ENCODE results near the gene CD160.
"Not testable (repeated sequence)": the region's sequence is repeated elsewhere in the genome, so short reads cannot be mapped to it uniquely, and the experiment has no call there.

The CD160 gene

DNA sequence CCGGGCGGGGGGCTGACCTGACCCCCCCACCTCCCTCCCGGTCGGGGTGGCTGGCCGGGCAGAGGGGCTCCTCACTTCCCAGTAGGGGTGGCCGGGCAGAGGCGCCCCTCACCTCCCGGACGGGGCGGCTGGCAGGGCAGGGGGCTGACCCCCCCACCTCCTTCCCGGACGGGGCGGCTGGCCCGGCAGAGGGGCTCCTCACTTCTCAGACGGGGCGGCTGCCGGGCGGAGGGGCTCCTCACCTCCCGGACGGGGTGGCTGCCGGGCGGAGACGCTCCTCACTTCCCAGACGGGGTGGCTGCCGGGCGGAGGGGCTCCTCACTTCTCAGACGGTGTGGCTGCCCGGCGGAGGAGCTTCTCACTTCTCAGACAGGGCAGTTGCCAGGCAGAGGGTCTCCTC, 47.6 kb downstream of the CD160 start:
- H3K4me3 ChIP-seq (ENCODE audit: low read length); H4K20me1 ChIP-seq (ENCODE audit: insufficient read depth, low read length); H2AFZ ChIP-seq (ENCODE audit: low read length); H3K4me1 ChIP-seq (ENCODE audit: low read length); DNase-seq; H3K9me2 ChIP-seq (replicated peaks; ENCODE audit: insufficient read depth, low read length); H3K27ac ChIP-seq (ENCODE audit: low read length); H3K9me3 ChIP-seq (replicated peaks; ENCODE audit: insufficient read depth, low read length); H3K27me3 ChIP-seq (replicated peaks; ENCODE audit: insufficient read depth, low read length); H3F3A ChIP-seq (ENCODE audit: insufficient read depth, low read length); H3K4me2 ChIP-seq (ENCODE audit: low read depth, low read length); H3K79me2 ChIP-seq (ENCODE audit: low read length); H3K9ac ChIP-seq (ENCODE audit: low read length); H3K36me3 ChIP-seq (replicated peaks; ENCODE audit: insufficient read depth, low read length): not testable (repeated sequence)

- not testable (repeated sequence) for H3K27ac ChIP-seq (ENCODE audit: low read length); H3K79me2 ChIP-seq (ENCODE audit: low read length); H3K9me3 ChIP-seq (replicated peaks; ENCODE audit: insufficient read depth, low read length); H3K4me3 ChIP-seq (ENCODE audit: low read length); H3K9ac ChIP-seq (ENCODE audit: low read length); H3K4me2 ChIP-seq (ENCODE audit: low read depth, low read length); DNase-seq; H4K20me1 ChIP-seq (ENCODE audit: insufficient read depth, low read length); H3K9me2 ChIP-seq (replicated peaks; ENCODE audit: insufficient read depth, low read length); H3K36me3 ChIP-seq (replicated peaks; ENCODE audit: insufficient read depth, low read length); H3F3A ChIP-seq (ENCODE audit: insufficient read depth, low read length); H3K27me3 ChIP-seq (replicated peaks; ENCODE audit: insufficient read depth, low read length); H2AFZ ChIP-seq (ENCODE audit: low read length); H3K4me1 ChIP-seq (ENCODE audit: low read length)
Measured at GRCh38 chr1:145768004-145768403, 48.7 kb downstream of the CD160 start.

DNA sequence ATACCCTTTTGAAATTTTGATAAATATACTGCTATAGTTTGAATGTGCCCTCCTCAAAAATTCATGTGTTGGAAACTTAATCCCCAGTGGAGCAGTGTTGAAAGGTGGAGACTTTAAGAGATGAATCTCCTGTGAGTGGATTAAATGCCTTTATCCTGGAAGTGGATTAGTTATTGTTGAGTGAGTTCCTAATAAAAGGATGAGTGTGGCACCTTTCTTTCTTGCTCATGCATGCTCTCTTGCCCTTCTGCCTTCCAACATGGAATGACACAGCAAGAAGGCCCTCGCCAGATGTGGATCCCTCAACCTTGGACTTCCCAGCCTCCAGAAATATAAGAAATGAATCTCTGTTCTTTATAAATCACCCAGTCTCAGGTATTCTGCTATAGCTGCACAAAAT, 51.8 kb downstream of the CD160 start:
- Histone ChIP-seq H3K4me3 (ENCODE audit: low read length) (no peak overlapping the region), H3K27me3 (replicated peaks; ENCODE audit: insufficient read depth, low read length) (no peaks in the 10 kb centered on the region), H3K79me2 (ENCODE audit: low read length) (no peaks in the 10 kb centered on the region), H2AFZ (ENCODE audit: low read length) (no peak overlapping the region), H3K4me1 (ENCODE audit: low read length) (peaks cover 10% of the 10 kb centered on the region), H4K20me1 (ENCODE audit: insufficient read depth, low read length) (no peaks in the 10 kb centered on the region), H3K9me2 (replicated peaks; ENCODE audit: insufficient read depth, low read length) (no peaks in the 10 kb centered on the region), H3K27ac (ENCODE audit: low read length) (no peak overlapping the region), H3K4me2 (ENCODE audit: low read depth, low read length) (no peak overlapping the region), H3K9me3 (replicated peaks; ENCODE audit: insufficient read depth, low read length) (no peaks in the 10 kb centered on the region), H3F3A (ENCODE audit: insufficient read depth, low read length) (peaks cover 11% of the 10 kb centered on the region), H3K36me3 (replicated peaks; ENCODE audit: insufficient read depth, low read length) (0 out of 2 replicates have a peak, but pooled peaks cover 5% of the 10 kb centered on the region), H3K9ac (ENCODE audit: low read length) (no peak overlapping the region)
- DNase-seq = no peak
- TF ChIP-seq EZH2phosphoT487 (IDR thresholded peaks at IDR 0.05; ENCODE audit: low read length) (no peak), CTCF (IDR thresholded peaks at IDR 0.05; ENCODE audit: low read length) (no peak), EZH2 (optimal IDR thresholded peaks at IDR 0.05; ENCODE audit: low read depth, low read length) (no peak)

DNA sequence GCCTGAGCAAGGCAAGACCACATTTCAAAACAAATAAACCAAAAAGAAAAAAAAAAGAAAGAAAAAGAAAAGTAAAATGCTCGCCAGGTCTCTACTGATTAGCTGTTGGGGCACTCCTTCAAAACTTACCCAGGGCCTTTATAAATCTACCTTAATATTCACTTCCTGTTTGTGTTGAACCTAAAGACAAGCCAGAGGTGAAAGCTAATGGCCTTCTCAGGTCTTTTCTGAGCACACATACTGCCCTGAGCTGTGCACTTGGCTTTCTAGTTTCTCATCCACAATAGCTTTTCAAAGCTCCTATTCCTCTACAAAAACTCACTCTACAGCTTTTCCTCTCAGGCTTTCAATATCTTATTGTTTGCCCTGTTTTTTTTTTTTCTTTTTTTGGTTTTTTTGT, 54.1 kb downstream of the CD160 start:
- DNase-seq = peak; percentile 62
- Histone ChIP-seq H3K4me2 (ENCODE audit: low read depth, low read length) (peak overlapping the region; percentile 21; the same call in 1 of the 2 replicates), H3K79me2 (ENCODE audit: low read length) (no peaks in the 10 kb centered on the region), H3K4me3 (ENCODE audit: low read length) (no peak overlapping the region), H2AFZ (ENCODE audit: low read length) (no peak overlapping the region), H3F3A (ENCODE audit: insufficient read depth, low read length) (peaks cover 11% of the 10 kb centered on the region), H3K27me3 (replicated peaks; ENCODE audit: insufficient read depth, low read length) (no peaks in the 10 kb centered on the region), H4K20me1 (ENCODE audit: insufficient read depth, low read length) (no peaks in the 10 kb centered on the region), H3K9me2 (replicated peaks; ENCODE audit: insufficient read depth, low read length) (no peaks in the 10 kb centered on the region), H3K27ac (ENCODE audit: low read length) (peak overlapping the region; percentile 44; the same call in 1 of the 2 replicates), H3K4me1 (ENCODE audit: low read length) (peaks cover 18% of the 10 kb centered on the region), H3K9ac (ENCODE audit: low read length) (no peak overlapping the region), H3K9me3 (replicated peaks; ENCODE audit: insufficient read depth, low read length) (no peaks in the 10 kb centered on the region), H3K36me3 (replicated peaks; ENCODE audit: insufficient read depth, low read length) (0 out of 2 replicates have a peak, but pooled peaks cover 5% of the 10 kb centered on the region)
- TF ChIP-seq EZH2phosphoT487 (IDR thresholded peaks at IDR 0.05; ENCODE audit: low read length) = no peak
- no peak for TF ChIP-seq CTCF (IDR thresholded peaks at IDR 0.05; ENCODE audit: low read length)
- TF ChIP-seq EZH2 (optimal IDR thresholded peaks at IDR 0.05; ENCODE audit: low read depth, low read length) = no peak

Data from MM.1S (cell line).